Measurements from ENCODE around the gene INTS2.
"Not testable (repeated sequence)": the region's sequence is repeated elsewhere in the genome, so short reads cannot be mapped to it uniquely, and the experiment has no call there.

INTS2 gene

DNA sequence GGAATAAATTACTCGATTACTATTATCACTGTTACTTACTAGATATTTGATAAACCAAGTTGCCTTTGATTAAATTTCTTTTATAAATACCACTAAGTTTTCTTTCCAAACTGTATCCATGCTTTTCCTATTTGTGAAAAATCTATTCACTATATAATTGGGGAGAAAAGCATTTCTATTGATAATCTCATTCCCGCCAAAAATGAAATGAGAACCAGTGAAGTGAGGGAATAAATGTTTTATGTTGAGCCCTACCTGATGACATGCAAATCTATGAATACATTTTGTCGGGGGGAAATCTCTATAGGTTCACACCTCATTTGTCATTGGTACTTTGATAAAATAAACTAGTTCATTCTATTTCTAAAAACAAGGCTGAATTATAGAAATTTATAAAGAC lies 80.1 kb downstream of the INTS2 start:
- DNase-seq (ENCODE audit: low read depth) = no peak

DNA sequence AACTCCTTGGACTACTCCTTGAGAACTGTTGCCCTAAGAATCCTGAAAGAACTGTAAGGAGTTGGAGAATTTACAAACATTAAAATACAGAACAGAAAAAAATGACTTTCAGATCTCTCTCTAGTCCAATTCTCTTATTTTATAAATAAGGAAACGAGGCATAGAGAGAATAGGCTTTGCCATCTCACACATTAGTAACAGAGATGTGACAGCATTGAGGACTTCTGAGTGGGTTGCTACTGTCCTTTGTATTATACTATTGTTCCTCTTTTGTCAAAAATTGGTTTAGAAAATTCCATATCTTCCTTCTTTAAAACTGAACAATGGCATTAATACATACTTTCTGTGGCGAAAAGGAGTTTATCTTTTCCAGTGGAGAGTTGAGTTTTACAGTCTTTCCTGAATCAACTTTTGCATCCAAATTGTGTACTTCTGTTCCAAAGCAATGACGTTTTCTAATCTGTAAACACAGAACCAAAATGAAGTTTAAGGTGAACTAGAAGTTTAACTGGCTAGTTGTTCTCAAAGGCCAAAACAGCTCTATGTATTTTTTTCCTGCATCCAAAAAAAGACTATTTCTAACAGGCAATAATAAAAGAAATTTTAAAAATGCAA lies 80.9 kb downstream of the INTS2 start:
- DNase-seq (ENCODE audit: low read depth) = no peak

DNA sequence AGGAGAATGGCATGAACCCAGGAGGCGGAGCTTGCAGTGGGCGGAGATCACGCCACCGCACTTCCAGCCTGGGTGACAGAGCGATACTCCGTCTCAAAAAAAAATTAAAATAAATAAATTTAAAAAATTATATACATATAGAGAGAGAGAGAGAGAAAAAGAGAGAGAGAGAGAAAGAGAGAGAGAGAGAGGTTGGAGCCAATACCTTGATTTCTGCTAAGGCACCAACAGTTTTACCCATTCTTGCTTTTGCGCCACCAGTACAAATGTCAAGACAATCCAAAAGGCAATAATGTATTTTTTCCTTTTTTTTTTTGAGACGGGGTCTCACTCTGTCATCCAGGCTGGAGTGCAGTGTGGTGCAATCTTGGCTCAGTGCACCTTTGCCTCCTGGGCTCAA lies 81.7 kb downstream of the INTS2 start:
- DNase-seq (ENCODE audit: low read depth) = no peak

DNA sequence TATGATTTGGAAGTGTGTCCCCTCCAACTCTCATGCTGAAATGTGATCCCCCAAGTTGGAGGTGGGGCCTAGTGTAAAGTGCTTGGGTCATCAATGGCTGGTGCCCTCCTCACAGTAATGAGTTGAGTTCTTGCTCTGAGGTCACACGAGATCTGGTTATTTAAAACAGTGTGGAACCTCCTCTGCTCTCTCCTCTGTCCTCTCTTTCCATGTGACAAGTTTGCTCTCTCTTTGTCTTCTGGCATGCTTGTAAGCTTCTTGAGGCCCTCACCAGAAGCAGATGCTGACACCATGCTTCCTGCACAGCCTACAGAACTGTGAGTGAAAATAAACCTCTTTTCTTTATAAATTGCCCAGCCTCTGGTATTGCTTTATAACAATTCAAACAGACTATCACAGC lies 84.3 kb downstream of the INTS2 start:
- no peak for DNase-seq (ENCODE audit: low read depth)

DNA sequence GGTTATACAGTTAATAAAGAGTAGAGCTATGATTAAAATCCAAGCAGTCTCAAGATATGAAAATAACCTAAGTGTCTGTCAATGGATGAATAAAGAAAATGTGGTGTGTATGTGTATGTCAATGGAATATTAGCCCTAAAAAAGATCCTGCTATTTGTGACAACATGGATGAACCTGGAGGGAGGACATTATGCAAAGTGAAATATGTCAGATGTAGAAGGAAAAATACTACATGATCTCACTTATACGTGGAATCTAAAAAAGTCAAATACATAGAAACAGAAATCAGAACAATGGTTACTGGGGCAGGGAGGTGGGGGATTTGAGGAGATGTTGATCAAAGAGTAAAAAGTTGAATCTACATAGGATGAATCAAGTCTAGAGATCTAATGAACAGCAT lies 84.9 kb downstream of the INTS2 start:
- no peak for DNase-seq (ENCODE audit: low read depth)

DNA sequence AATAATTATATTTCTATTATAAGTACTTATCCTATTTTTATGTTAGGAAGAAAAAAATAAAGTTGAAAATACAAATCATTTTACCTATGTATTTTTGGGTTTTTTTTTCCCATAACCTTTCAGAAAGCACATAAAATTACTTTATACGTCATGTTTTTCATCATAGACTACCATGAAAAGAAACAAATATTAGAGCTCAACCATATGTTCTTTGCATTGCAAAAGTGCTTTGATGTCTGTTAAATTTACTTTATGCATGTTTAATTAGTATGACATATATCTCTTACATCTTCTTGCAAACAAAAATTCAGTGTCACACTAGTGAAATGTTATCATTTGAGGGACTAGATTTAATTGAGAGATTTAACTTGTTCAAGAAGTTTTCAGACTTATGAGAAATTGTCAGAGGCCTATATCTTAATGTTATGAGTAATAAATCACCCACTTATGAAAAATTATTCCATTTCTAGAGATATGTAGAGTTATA lies 88.4 kb downstream of the INTS2 start:
- no peak for DNase-seq (ENCODE audit: low read depth)

DNA sequence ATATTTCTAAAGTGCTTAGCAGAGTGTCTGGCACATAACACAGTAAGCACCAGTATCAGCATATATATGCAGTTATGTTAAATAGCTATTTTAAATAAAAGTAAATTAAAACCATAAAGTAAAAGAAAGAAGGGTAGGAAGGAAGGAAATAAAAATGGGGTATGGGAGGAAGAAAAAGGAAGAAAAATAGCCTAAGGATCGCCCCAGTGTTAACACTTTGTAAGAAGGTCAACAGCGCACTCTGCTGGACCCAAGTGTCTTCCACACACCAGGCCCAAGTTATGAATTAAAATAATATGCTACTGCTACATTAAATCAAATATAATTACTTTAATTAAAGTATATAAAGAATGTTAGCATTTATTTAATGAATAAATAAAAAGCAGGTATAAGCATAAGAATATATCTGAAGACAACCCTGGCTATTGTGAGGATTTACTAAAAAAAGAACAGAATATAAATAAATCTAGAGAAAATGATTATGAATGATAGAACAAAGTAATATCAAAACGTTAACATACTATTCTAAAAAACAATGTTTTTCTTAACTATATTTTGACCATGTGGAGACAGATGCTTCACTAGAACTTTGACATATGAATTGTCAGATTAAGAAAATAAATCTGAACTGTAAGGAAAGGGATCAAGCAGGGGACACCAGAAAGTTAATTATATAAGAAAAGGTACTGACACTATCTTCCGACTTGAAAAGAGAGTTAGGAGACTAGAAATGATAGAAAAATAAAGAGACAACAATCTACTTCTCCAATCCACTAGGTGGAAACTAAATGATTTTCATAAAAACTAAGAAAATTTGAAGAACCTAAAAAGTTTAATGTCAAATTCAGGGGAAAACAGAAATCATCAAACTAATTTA lies 90.4 kb downstream of the INTS2 start:
- peak; percentile 19 for DNase-seq (ENCODE audit: low read depth)

DNA sequence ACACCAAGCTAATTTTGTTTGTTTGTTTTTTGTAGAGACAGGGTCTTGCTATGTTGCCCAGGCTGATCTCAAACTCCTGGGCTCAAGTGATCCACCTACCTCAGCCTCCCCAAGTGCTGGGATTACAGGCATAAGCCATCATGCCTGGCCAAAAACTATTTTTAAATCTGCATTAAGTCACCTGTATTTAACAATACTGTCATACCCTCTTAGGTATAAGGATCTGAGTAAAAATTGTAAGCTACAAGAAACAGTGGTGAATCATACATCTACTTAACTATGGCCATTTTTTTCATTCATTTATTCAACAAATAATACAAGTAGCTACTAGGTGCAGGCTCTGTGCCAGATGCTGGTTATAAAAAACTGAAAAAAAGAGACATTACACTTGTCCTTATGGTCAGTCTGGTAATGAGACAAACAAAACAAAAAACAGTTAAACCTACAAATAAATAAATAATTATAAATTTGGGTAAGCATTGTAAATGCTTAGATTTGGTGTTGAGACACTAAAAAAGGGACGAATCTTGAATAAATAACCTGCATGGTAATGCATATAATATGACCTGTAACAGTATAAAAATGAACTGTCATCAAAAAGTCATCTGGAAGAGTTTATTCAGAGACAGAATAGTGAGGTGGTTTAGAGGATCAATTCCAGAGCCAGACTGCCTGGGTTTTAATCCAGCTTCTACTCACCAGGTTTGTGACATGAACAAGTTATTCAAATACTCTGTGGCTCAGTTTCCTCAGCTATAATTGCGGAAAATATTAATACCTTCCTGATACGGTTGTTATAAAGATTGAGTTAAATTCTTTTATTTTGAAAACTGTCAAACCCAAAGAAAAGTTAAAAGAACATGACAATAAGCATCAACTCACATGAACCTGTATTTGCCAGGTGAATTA lies 91.3 kb downstream of the INTS2 start:
- DNase-seq (ENCODE audit: low read depth) = no peak

DNA sequence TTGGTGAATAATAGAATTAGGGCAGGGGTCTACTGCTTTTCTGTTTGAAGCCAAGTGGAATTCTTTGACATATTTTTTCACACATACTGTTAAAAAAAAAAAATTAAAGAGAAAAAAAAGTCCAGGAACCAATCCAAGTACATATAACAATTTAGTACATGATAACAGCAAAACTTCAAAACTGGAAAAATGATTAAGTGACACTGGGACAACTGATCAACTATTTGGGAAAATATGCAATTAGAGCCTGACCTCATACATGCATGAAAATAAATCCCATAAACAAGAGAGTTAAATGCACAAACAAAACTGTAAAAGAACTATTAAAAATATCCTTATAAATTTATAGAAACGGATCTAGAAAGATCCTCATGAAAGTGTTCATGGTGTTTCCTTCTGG lies 92.2 kb downstream of the INTS2 start:
- DNase-seq (ENCODE audit: low read depth) = no peak

DNA sequence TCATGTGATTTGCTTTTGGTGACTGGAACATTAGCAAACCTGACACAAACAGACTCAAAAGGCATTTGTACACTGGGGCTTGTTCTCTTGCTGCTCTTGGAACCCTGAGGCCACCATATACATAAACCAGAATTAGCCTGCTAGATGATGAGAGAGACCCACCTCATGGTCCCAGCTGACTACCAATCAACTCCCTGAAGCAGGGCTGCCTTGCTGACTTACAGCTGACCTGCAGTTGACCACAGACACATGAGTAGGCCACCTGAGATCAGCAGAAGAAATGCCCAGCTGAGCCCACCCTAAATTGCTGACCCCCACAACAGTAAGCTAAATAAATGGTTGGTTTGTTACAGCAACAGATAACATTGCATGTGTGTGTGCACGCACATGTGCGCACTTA lies 93.2 kb downstream of the INTS2 start:
- no peak for DNase-seq (ENCODE audit: low read depth)

DNA sequence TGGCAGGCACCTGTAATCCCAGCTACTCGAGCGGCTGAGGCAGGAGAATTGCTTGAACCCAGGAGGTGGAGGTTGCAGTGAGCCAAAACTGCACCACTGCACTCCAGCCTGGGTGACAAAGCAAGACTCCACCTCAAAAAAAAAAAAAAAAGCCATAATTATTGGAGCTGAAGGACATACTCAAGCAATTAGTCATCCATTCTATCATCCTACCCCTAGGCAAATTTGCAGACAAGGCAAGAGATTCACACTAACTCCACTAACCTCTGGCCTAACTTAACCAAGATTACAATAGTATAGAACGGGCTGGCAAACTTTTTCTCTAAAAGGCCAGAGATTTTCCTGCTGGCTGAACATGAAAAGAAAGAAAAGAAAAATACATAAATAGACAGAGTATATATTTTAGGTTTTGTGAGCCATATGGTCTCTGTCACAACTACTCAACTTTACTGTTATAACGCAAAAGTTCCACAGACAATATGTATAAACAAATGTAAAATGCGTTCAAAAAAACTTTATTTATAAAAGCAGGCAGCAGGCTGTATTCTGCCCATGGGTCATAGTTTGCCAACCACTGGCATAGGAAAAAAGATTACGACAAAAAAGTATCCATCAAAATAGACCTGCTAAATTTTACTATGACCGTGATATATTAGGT lies 94.1 kb downstream of the INTS2 start:
- no peak for DNase-seq (ENCODE audit: low read depth)

DNA sequence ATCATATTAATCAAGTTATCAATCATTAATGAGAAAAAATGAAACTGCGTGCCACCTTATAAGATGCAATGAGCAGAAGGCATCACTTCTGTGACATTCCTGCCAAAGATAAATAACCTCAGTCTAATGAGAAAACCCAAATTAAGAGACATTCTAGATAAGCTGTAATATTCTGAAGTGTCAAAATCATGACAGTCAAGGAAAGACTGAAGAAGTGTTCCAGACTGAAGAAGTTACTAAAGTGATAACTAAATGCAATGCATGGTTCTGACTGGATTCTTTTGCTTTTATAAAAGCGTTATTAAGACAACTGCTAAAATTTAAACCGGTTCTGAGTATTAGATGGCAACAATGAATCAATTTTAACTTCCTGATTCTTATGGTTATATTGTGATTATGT lies 95.3 kb downstream of the INTS2 start:
- DNase-seq (ENCODE audit: low read depth) = no peak

DNA sequence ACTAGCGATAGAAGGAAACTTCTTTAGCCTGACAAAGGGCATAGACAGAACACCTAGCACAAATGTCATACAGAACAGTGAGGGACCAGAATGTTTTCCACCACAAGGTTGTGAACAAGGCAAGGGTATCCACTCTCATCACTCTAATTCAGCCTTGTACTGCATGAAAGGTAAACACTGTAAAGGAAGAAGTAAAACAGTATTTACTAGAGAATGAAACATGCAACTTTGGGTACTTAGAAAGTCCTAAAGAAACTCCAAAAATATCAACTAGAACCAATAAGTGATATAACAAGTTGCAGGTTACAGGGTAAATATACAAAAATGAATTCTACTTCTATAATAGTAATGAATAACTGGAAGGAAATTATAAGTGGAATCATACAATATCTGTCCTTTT lies 96.7 kb downstream of the INTS2 start:
- DNase-seq (ENCODE audit: low read depth) = no peak

DNA sequence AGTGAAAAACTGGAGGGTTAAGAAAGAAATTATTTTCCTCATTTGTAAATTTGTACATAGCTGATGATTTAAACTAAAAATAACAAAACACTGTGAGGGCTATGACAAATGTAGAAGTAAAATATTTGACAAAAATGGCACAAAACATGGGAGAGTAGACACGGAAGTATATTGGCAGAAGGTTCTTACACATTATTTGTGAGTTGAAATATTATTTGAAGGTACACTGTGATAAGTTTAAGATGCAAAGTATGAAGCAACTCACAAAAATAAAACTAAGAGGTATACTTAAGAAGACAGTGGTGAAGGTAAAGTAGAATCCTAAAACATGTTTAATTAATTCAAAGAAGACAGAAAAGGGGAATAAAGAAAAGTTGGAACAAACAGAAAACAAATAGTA lies 99.1 kb downstream of the INTS2 start:
- no peak for DNase-seq (ENCODE audit: low read depth)

DNA sequence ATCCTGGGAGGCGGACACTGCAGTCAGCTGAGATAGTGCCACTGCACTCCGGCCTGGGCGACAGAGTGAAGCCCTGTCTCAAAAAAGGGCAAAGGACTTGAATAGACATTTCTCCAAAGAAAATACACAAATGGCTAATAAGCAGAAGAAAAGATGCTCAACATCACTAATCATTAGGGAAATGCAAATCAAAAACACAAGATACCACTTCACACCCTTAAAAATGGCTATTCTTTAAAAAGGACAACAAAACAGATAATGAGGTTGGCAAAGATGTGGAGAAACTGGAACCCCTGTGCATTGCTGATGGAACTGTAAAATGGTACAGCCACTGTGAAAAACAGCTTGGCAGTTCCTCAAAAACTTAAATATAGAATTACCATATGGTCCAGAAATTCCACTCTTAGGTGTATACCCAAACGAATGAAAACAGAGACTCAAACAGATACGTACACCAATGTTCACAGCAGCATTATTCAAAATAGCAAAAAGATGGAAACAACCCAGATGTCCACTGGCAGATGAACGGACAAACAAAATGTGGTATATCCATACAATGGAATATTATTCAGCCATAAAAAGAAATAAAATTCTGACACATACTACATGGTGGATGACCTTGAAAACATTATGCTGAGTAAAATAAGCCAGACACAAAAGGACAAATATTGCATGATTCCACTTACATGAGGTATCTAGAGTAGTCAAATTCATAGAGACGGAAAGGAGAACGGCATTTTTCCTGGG lies 100.0 kb downstream of the INTS2 start:
- DNase-seq (ENCODE audit: low read depth) = no peak

DNA sequence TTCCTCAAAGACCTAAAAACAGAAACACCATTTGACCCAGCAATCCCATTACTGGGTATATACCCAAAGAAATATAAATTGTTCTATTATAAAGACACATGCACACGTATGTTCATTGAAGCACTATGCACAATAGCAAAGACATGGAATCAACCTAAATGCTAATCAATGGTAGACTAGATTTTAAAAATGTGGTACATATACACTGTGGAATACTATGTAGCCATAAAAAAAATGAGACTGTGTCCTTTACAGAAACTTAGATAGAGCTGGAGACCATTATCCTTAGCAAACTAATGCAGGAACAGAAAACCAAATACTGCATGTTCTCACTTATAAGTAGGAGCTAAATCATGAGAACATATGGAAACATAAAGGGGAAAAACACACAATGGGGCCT lies 100.9 kb downstream of the INTS2 start:
- not testable (repeated sequence) for DNase-seq (ENCODE audit: low read depth)

DNA sequence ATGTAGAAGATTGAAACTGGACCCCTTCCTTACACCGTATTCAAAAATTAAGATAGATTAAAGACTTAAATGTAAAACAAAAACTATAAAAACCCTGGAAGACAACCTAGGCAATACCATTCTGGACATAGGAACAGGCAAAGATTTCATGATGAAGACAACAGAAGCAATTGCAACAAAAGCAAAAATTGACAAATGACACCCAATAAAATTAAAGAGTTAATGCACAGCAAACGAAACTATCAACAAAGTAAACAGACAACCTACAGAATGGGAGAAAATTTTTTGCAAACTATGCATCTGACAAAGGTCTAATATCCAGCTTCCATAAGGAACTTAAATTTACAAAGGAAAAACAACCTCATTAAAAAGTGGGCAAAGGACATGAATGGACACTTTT lies 101.6 kb downstream of the INTS2 start:
- DNase-seq (ENCODE audit: low read depth) = not testable (repeated sequence)

DNA sequence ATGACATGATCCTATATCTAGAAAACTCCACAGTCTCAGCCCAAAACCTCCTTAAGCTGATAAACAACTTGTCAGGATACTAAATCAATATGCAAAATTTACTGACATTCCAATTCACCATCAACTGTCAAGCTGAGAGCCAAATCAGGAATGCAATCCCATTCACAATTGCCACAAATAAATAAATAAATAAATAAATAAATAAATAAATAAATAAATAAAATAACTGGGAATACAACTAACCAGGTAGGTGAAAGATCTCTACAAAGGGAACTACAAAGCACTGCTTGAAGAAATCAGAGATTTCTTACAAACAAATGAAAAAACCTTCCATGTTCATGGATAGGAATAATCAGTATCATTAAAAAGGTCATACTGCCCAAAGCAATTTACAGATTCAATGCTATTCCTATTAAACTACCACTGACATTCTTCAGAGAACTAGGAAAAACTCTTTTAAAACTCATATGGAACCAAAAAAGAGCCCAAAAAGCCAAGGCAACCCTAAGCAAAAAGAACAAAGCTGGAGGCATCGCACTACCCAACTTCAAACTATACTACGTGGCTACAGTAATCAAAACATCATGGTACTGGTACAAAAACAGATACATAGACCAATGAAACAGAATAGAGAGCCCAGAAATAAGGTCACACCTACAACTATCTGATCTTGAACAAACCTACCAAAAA lies 102.2 kb downstream of the INTS2 start:
- DNase-seq (ENCODE audit: low read depth) = no peak

DNA sequence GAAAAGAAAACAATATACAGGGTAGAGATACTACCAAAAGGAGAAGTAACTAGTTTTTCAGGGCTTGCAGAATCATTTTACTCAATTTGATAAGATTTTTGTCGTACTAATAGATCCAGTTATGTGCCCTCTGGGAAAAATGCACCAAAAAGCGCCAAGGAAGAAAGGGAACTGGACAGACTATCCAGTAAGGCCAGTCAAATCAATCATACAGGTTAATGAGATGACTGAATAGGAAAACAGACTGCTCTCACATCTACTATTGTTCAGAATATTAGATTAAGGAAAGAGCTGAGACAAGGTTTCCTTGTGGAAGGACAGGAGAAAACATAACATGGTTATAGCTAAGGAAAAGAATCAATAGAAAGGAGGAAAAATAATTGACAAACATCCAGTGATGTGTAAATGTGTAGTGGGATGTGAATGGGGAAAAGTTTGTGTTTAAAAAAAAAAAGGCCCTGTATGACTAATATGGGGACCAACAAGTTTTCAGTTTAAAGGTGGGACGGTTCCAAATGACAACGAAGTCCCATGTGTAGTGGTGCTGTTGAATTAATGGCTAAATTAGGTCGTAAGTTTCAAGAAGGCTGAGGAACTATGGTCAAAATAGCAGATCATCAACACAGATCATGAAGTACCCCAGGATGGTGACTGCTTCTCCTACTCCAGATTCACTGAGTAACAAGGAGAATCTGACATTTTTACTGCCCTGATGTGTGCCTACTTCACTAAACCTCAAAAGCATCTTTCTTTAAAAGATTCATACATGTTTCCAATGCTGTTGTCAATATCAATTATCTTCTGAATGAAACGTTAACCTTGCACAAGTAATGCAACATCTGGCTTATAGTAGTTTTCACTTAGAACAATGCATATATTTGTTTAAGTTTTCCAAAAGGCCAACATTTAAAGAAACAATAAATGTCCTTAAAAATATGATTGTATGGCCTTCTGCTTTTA lies 105.2 kb downstream of the INTS2 start:
- DNase-seq (ENCODE audit: low read depth) = no peak

DNA sequence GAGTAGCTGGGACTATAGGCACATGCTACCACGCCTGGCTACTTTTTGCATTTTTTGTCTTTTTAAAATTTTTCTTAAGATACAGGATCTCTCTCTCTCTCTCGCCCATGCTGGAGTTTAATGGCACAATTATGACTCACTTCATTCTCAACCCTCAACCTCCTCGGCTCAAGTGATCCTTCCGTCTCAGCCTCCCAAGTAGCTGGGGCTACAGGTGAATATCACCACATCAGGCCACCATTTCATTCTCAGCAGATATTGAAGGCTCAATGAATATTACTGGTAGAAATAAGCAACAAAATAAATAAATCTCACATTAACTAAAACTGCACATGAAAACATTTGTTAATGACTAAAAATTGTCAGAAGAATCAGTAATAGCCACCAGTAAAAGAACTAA lies 106.1 kb downstream of the INTS2 start:
- no peak for DNase-seq (ENCODE audit: low read depth)
